Large intestine (tissue), 3 donors: ENCODE data around the gene RGS5. TPM values are rescaled to one million over a fixed set of nuclear protein-coding genes. Genes with fewer than 3 reads are reported as not detected.

Source experiments
- DNase-seq, 2 donors: peaks; one replicate each; pipeline versions ENCODE4 v3.0.0 to v3.0.0-alpha.2; 2013
- H3K27ac ChIP-seq: one replicate; pipeline ENCODE4 v1.5.1; 2013; ENCODE audit warnings: low read length
- H3K27me3 ChIP-seq: 2 replicates; pipeline ENCODE4 v1.6.1; 2013; ENCODE audit warnings: low read length; ENCODE audit not compliant: control insufficient read depth, insufficient read depth
- H3K36me3 ChIP-seq: 2 replicates; pipeline ENCODE4 v1.6.1; 2013; ENCODE audit warnings: low read length; ENCODE audit not compliant: control insufficient read depth, insufficient read depth
- H3K4me1 ChIP-seq: one replicate; pipeline ENCODE4 v1.6.1; 2013; ENCODE audit warnings: low read length; ENCODE audit not compliant: control insufficient read depth, insufficient read depth
- H3K4me3 ChIP-seq: one replicate; pipeline ENCODE4 v1.5.1; 2013; ENCODE audit warnings: low read length
- H3K9me3 ChIP-seq: one replicate; pipeline ENCODE4 v1.6.1; 2013; ENCODE audit warnings: mild to moderate bottlenecking, low read depth, low read length, moderate library complexity; ENCODE audit not compliant: control insufficient read depth
- WGBS: methylation state at CpG from one replicate; pipeline ENCODE4 v1.1.5; 2013; ENCODE audit warnings: low lambda C conversion rate; ENCODE audit not compliant: insufficient coverage; 5-methylcytosine and 5-hydroxymethylcytosine counted together
- polyA plus RNA-seq: library from polyadenylated mRNA; unstranded; fragments of 120-200 nt; gene quantifications from one replicate; pipeline ENCODE4 v1.2.1, GENCODE V29; 2013

The RGS5 gene
- polyA plus RNA-seq, 1 donor, result 122 TPM

DNA sequence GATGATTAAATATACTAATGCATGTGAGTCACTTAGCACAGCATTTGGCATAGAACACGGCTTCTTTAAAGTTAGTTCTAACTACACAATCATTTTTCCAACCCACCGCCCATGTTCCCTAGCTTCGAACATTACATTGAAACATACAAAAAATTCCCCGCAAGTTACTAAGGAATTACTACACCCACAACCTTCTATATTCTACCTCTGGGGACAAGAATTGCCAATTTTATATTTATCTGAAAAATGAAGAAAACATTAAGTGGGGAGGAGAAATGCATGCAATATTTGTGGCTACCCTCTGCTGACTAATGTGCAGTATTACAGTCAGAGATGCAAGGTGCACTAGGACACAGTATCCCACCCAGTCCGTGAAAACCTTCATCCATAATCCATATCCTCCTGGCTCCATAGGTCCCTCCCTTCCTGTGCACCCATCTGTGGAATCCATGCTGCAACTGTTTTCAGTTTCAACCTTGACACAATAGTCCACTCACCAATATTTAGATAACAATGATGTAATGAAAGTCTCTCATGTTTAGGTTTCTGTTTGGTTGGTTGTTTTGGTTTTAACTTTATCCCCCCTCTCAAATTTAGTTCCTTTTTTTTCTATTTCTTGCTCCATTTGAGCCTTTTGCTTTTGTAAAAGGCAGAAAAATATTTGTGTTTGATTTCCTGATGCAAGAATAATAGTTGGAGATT is 31.6 kb downstream of the RGS5 start:
- no peaks in the 10 kb centered on the region for H3K27me3 ChIP-seq
- H3K27ac ChIP-seq, result no peak overlapping the region
- no peak overlapping the region for H3K4me3 ChIP-seq
- H3K36me3 ChIP-seq, result no peaks in the 10 kb centered on the region
- DNase-seq, result no peak
- H3K9me3 ChIP-seq, result no peaks in the 10 kb centered on the region
- H3K4me1 ChIP-seq, result no peaks in the 10 kb centered on the region
- WGBS, result 90% methylated on average over 2 of the region's 5 CpGs

DNA sequence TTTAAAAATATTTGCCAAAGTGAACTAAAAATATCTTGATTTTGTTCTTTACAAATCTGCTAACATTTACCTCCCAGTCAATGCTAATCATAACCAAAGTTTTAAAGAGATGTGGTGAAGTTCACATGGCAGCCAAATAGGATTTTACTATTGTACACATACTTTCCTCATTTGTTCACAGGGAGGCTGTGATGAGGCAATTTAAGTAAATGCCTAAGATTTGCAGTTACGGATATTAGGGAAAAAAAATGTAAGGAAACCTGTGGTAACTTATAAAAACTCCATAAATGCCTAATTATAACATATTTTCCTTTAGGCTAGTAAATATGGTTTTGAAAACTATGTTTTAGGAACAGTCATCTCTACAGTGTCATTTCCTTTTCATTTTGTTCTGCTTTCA is 32.4 kb downstream of the RGS5 start:
- Histone ChIP-seq H3K4me1 (no peaks in the 10 kb centered on the region), H3K4me3 (no peak overlapping the region), H3K27me3 (no peaks in the 10 kb centered on the region), H3K27ac (no peak overlapping the region), H3K9me3 (no peaks in the 10 kb centered on the region), H3K36me3 (no peaks in the 10 kb centered on the region)
- 88% methylated on average over 1 of the region's 1 CpG for WGBS
- DNase-seq, result no peak

DNA sequence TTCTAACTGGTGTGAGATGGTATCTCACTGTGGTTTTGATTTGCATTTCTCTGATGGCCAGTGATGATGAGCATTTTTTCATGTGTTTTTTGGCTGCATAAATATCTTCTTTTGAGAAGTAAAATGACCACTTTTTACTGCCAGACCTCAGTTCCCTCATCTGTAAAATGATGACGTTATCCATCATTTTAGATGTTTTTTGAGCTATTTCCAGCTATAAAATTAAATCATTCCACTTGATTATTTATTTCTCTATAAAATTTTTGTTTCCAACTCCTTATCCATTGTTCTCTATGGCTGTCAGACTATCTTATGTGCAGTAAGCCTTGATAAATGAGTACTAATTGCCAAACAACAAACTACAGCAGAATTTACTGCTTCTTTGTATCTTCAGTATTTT is 33.2 kb downstream of the RGS5 start:
- no peaks in the 10 kb centered on the region for H3K9me3 ChIP-seq
- no peaks in the 10 kb centered on the region for H3K36me3 ChIP-seq
- no peak overlapping the region for H3K27ac ChIP-seq
- WGBS, result 83% methylated on average over 1 of the region's 1 CpG
- H3K4me3 ChIP-seq, result no peak overlapping the region
- H3K4me1 ChIP-seq, result no peaks in the 10 kb centered on the region
- DNase-seq, result no peak
- H3K27me3 ChIP-seq, result no peaks in the 10 kb centered on the region

DNA sequence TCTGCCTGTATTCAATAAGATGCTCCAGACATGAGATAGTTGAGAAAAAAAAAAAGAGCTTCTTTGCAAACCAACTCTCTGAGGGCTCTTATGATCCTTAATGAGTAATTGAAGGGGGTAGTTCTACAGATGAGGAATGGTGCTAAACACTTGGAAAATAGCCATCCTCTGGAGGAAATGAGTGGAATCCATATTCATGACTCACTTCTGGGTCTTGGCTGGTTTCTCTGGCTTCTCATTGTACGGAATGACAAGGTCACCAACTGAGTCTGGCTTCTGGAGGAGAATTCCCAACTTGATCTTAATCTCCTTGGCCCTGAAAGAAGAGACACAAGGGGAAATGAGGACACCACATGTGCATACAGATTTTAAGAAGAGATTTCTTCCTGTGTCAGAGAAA is 34.7 kb downstream of the RGS5 start:
- H3K27ac ChIP-seq, result no peak overlapping the region
- no peak for DNase-seq
- no peaks in the 10 kb centered on the region for H3K9me3 ChIP-seq
- no CpG with 5 or more reads among the region's 1 CpG for WGBS
- no peaks in the 10 kb centered on the region for H3K4me1 ChIP-seq
- no peak overlapping the region for H3K4me3 ChIP-seq
- H3K27me3 ChIP-seq, result no peaks in the 10 kb centered on the region
- no peaks in the 10 kb centered on the region for H3K36me3 ChIP-seq

DNA sequence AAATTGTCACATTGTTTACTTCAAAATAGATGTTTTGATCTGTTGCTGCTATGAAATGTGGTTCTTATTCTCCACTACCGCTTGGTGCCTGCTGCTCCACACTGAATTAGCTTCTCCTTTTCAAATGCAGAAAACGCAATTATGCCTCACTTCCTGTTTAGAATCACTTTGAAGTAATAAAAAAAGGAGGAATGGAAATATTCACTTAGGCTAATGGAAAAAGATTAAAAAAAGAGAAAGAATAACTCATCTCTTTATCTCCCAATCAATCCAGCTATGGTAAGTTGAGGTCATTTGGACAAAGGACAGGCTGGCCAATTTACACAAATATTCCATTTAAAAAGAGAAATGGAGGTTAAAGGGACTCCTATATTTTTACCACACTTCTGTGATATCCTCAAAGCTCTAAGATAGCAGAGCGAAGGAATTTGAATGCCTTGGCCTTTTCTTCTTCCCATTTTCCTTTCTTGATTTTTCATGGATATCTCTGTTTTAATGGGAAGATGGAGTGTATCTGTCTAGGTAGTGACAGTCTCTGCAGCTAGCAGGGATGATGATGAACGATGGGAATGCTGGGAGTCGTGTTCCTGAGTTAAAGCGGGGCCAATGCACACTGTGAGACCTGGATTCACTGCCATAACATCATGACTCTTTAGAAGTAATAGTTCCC is 35.7 kb downstream of the RGS5 start:
- 80% methylated on average over 2 of the region's 6 CpGs for WGBS
- Histone ChIP-seq H3K36me3 (no peaks in the 10 kb centered on the region), H3K27ac (no peak overlapping the region), H3K27me3 (no peaks in the 10 kb centered on the region), H3K9me3 (no peaks in the 10 kb centered on the region), H3K4me3 (no peak overlapping the region), H3K4me1 (no peaks in the 10 kb centered on the region)
- no peak for DNase-seq

DNA sequence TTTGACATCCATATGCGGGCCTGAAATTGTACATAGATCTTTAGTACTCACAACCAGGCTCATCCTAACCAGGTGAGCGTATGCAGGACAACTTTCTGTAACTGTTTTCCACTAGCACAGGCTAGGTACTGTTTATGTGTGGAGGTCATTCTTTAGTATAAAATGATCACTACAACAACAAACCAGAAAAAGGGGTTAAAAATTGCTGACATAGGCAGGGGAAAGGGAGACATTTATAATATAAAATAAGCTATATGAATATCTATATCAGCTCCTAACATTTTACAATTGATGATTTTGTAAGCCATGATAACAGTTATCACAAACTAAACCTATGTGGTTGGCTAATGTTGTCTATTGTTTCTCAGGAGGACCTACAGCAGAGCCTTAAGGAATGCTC is 37.6 kb downstream of the RGS5 start:
- Histone ChIP-seq H3K4me3 (no peak overlapping the region), H3K36me3 (no peaks in the 10 kb centered on the region), H3K4me1 (no peaks in the 10 kb centered on the region), H3K27me3 (no peaks in the 10 kb centered on the region), H3K9me3 (no peaks in the 10 kb centered on the region), H3K27ac (no peak overlapping the region)
- no CpG with 5 or more reads among the region's 2 CpGs for WGBS
- no peak for DNase-seq

DNA sequence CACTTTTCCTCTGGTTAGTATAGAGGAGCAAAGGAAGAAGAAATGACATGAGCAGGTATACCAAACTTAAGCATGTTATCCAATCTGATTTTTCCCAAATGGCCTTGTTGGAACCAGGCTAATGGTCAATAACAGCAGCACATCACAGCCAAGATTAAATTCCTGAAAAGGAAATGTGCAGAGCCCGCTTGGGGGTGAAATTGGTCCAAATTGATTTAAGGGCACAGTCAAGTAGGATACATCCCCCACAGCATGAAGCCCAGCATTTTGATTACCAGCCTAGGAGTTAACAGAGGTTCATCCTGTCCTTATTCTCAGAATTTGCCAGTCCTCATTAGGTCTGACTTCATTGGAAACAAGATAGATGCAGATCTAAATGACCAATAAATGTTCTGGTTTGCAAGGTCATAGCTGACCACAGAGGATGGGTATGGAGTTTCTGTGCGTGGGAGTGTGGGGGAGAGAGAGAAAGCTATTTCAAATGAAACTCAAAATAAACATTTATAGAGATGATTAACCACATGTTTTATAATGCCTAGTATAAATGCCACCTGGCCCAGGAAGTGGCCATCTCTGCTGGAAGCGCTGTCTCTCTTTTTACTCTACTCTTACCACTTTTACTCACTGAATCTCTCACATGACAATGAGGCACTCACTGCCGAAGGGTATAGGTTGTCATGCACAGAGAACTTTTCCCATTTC is 38.7 kb downstream of the RGS5 start:
- Histone ChIP-seq H3K9me3 (no peaks in the 10 kb centered on the region), H3K36me3 (no peaks in the 10 kb centered on the region), H3K4me1 (no peaks in the 10 kb centered on the region), H3K27me3 (no peaks in the 10 kb centered on the region), H3K4me3 (no peak overlapping the region), H3K27ac (no peak overlapping the region)
- WGBS, result no CpG with 5 or more reads among the region's 4 CpGs
- no peak for DNase-seq

DNA sequence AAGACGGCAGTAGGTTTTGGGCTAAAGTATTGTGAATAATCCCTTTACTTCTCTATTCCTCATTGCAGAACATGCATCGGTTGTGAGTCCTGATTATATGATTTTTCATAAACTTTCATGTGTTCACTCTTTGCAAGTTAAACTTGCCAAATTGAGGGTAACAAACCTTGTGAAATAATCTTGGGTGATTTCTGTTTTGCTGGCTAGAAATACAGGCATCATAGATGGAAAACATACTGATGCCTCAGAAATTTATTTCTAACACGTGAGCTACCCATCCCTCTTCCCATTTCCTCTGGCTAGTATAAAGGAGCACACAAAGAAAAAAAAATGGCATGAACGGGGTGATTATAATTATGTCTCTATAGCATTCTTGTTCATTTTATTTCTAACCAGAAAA is 39.6 kb downstream of the RGS5 start:
- no peak for DNase-seq
- H3K36me3 ChIP-seq, result no peaks in the 10 kb centered on the region
- H3K4me3 ChIP-seq, result no peak overlapping the region
- 100% methylated on average over 1 of the region's 4 CpGs for WGBS
- no peak overlapping the region for H3K27ac ChIP-seq
- H3K9me3 ChIP-seq, result no peaks in the 10 kb centered on the region
- no peaks in the 10 kb centered on the region for H3K27me3 ChIP-seq
- H3K4me1 ChIP-seq, result no peaks in the 10 kb centered on the region

DNA sequence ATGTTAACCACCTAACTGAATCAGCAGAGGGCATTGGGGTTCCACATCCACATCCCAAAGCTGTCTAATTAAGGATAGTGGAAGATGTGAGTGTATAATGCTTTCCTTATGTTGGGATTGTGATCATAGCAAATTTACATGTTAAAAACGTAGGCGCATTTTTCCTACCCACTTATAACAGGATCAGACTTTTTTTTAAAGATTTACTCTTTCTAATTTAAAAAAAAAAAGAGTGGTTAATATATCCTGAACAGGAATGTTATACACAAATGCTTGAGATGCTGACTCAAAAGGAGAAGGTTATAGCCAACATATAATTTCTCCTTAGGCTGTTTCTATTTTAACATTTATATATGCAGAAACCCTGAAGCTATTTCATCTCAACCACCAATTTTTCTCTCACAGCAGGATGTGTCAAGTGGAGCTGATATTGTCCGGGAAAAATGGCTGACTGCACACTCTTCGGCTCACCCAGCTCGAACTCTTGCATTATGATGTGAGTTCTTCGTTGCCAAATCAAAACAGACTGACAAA is 40.3 kb downstream of the RGS5 start:
- H3K4me3 ChIP-seq, result no peak overlapping the region
- WGBS, result 92% methylated on average over 4 of the region's 6 CpGs
- H3K27me3 ChIP-seq, result no peaks in the 10 kb centered on the region
- H3K27ac ChIP-seq, result no peak overlapping the region
- H3K9me3 ChIP-seq, result no peaks in the 10 kb centered on the region
- DNase-seq, result no peak
- no peaks in the 10 kb centered on the region for H3K4me1 ChIP-seq
- no peaks in the 10 kb centered on the region for H3K36me3 ChIP-seq

DNA sequence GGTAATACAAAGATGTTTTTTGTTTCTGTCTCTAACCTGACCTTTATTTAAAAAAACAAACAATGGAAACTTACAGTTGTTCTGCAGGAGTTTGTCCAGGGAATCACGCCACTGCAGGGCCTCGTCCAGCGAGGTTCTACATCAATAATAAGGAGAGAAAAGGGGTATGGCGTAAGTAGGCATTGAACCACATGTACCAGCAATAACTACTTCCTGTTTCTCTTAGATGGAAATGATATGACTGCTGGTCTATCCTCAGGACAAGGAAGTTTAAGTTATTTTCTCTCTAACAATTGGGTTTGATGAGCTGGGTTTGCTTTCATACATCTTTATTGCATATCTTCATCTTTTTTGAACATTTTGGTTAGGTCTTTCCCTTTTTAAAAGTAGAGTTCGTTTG is 40.9 kb downstream of the RGS5 start:
- no peaks in the 10 kb centered on the region for H3K36me3 ChIP-seq
- H3K9me3 ChIP-seq, result no peaks in the 10 kb centered on the region
- no peak overlapping the region for H3K4me3 ChIP-seq
- no peaks in the 10 kb centered on the region for H3K27me3 ChIP-seq
- H3K27ac ChIP-seq, result no peak overlapping the region
- no peak for DNase-seq
- WGBS, result 87% methylated on average over 3 of the region's 5 CpGs
- H3K4me1 ChIP-seq, result no peaks in the 10 kb centered on the region
